Measurements from ENCODE around the gene CCBE1.

DNA sequence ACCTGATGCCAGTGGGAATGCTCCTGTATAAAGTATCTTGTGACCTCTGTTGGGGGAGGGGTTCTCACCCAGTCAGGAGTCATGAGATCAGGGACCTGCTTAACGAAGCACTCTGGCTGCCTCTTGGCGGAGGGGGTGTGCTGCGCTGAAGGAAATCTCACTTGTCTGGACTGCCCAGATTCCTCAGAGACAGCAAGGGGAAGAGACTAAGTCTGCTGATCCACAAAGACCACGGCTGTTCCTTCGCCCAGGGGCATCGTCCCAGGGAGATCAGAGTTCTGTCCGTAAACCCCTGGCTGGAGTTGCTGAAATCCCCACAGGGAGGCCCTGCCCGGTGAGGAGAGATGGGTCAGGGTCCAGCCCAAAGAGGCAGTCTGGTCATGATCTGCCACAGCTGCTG lies 168.4 kb downstream of the CCBE1 start:
- TF ChIP-seq, protein P1, sequence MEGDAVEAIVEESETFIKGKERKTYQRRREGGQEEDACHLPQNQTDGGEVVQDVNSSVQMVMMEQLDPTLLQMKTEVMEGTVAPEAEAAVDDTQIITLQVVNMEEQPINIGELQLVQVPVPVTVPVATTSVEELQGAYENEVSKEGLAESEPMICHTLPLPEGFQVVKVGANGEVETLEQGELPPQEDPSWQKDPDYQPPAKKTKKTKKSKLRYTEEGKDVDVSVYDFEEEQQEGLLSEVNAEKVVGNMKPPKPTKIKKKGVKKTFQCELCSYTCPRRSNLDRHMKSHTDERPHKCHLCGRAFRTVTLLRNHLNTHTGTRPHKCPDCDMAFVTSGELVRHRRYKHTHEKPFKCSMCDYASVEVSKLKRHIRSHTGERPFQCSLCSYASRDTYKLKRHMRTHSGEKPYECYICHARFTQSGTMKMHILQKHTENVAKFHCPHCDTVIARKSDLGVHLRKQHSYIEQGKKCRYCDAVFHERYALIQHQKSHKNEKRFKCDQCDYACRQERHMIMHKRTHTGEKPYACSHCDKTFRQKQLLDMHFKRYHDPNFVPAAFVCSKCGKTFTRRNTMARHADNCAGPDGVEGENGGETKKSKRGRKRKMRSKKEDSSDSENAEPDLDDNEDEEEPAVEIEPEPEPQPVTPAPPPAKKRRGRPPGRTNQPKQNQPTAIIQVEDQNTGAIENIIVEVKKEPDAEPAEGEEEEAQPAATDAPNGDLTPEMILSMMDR (conservative IDR thresholded peaks at IDR 0.05; ENCODE audit: low read depth, low read length), result no peak
- TF ChIP-seq BHLHE40 (IDR thresholded peaks at IDR 0.05; ENCODE audit: low read depth, low read length) (no peak), POLR2A (IDR thresholded peaks at IDR 0.05; ENCODE audit: low read depth, low read length) (no peak), MAZ (IDR thresholded peaks at IDR 0.05; ENCODE audit: borderline replicate concordance, low read depth, low read length) (no peak), RAD21 (IDR thresholded peaks at IDR 0.05; ENCODE audit: low read length) (no peak), FOS (IDR thresholded peaks at IDR 0.05; ENCODE audit: low read depth, low read length) (no peak), SMC3 (IDR thresholded peaks at IDR 0.05; ENCODE audit: low read depth, low read length) (no peak), NFE2L2 (IDR thresholded peaks at IDR 0.05; ENCODE audit: low read depth, low read length) (no peak)
- TF ChIP-seq, protein P2, sequence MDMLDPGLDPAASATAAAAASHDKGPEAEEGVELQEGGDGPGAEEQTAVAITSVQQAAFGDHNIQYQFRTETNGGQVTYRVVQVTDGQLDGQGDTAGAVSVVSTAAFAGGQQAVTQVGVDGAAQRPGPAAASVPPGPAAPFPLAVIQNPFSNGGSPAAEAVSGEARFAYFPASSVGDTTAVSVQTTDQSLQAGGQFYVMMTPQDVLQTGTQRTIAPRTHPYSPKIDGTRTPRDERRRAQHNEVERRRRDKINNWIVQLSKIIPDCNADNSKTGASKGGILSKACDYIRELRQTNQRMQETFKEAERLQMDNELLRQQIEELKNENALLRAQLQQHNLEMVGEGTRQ (IDR thresholded peaks at IDR 0.05; ENCODE audit: low read depth, low read length), result no peak

Measured in IMR-90 (cell line).